D341Med (cell line): ENCODE data around the gene SPEM1.
"Not testable (repeated sequence)": the region's sequence is repeated elsewhere in the genome, so short reads cannot be mapped to it uniquely, and the experiment has no call there.

ENCODE experiments used
- DNase-seq: peaks from one replicate; pipeline ENCODE4 v3.0.0; 2012; ENCODE audit warnings: low spot score

Gene SPEM1

DNA sequence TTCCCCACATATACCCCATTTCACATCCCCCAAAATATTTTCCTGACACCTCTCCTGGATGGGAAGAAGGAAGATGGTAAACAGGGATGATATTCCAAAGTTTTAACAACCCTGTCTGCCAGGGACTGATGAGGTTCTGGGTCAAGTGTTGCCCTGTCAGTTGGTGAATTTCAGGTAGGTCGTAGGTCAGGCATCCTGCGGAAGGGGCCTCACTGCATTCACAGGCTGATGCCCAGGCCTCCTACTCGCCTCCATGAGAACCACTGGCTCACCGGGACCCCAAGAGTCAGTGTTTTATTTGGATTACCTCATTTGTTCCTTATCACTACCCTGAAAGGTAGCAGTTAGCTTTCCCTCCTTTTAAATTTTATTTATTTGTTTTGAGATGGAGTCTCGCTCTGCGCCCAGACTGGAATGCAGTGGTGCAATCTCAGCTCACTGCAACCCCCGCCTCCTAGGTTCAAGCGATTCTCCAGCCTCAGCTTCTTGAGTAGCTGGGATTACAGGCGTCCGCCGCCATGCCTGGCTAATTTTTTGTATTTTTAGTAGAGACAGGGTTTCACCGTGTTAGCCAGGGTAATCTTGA, 48.8 kb downstream of the SPEM1 start:
- no peak for DNase-seq

- not testable (repeated sequence) for DNase-seq
Observed at GRCh38 chr17:7469843-7470242, 49.7 kb downstream of the SPEM1 start.

DNA sequence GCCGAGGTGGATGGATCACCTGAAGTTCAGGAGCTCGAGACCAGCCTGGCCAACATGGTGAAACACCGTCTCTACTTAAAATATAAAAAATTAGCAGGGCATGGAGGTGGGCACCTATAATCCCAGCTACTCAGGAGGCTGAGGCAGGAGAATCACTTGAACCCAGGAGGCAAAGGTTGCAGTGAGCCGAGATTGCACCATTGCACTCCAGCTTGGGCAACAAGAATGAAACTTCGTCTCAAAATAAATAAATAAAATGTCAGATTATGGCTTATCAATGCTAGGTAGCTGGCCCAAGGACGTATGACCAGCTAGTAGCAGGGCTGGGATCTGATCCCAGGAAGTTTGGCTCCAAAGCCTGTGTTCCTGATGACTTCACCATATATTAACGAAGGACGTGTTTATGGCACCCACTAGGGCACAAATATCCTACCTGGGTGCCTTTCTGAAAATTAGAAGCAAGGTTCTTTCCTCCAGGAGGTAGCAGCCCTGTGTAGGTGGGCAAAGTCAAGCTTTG, 50.4 kb downstream of the SPEM1 start:
- not testable (repeated sequence) for DNase-seq
